ENCODE results near the gene KLF1.
"Not testable (repeated sequence)": the region's sequence is repeated elsewhere in the genome, so short reads cannot be mapped to it uniquely, and the experiment has no call there.

The KLF1 gene

DNA sequence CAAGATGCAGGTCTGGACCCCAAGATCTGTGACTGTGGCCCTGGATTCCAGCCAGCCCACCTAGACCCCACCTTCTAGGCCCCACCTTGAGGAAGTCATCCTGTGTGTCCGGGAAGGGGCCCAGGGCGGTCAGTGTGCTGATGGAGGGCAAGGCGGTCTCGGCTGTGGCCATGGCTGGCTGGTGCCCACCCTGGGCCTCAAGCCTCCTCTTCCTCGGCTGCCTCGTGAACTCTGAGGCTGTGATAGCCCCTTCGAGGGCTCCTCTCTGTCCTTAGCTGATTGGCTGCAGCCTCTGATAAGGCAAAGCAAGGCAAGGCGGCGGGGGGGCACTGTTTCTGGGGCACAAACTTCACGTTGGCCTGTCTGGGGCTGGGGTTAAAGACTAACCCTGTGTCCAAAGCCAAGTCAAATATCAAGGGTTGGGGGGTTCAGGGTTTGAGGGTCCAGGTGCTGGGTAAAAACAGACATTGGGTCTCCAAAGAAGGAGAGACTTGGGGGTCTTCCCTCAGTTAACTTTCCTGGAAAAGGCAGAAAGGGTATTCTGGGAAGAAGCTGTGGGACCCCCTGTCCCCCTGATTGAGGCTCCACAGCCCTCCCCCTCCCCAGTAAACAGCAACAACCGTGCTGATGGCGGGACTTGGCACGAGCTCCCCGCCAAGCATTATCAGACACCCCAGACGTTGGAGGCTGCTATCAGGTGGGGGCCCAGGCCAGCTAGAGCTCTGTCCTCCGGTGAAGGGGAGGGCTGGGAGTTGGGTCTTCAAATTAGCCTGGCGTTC, at the start of gene KLF1:
Gene KLF1 (minus strand): TSS at position 233 of the 779 bp plus-strand sequence. CDS start 61 bp downstream, at position 172.
- DNase-seq (ENCODE audit: low read depth in 1 of 2, low spot score in 1 of 2) = no peak

DNA sequence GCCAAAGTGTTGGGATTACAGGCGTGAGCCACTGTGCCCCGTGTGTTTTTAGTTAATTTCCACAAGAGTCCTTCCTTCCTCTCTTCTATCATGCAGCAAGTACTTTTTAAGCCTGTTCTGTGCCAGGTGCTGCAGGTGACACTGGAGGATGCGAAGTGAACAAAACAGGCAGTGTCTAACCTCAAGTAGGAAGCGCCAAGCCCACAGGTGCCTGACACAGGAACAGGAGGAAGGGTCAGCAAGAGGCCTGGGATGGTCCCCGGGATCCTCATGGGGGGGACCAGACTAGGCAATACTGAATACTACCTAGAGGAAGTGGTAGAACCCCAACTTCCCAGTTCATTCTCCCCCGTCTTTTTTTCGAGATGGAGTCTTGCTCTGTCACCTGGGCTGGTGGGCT, 49.6 kb upstream of the KLF1 start:
- no peak for DNase-seq (ENCODE audit: low read depth in 1 of 2, low spot score in 1 of 2)

DNA sequence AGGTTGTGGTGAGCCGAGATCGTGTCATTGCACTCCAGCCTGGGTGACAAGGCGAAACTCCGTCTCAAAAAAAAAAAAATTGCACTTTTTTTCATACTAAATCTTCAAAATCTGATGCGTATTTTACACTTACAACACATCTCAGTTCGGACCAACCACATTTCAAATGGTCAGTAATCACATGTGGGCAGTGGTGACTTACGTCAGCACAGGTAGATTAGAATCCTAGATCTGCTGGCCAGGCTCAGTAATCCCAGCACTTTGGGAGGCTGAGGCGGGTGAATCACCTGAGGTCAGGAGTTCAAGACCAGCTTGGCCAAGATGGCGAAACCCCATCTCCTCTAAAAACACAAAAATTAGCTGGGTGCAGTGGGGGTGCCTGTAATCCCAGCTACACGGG, 48.1 kb upstream of the KLF1 start:
- DNase-seq (ENCODE audit: low read depth in 1 of 2, low spot score in 1 of 2) = no peak

DNA sequence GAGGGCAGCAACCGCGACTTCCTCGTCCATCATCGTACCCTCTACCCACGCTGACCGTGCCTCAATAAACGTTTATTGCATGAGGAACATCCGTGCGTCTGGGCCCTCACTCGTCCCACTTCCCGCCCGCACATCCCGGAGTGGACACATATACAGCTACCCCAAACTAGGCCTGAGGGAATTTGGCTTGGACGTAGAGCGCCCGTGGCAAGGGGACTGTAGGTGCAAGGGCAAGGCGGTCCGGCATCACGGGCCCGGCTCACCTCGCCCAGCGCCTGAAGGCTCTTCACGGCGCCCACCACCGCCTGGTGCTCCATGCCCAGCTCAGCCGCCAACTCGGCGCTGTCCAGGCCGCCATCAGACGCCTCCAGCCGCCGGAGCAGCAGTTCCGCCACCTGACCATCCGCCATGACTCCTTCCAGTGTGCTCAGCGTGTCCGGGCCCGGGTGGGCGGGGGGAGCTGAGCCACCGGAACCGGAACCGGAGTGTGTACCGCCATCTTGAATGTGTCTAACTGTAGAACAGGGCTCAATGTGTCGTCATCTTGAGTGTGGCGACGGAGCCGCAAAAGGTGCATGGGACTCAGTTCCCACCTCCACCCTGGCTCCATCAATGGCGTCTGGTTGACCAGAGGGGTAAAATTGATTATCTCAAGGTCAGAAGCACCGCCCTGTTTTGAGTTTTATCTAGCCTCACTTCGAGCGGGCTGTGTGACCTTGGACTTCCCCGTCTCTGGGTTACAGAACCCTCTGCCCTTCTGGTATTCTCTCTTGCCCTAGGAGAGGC, 46.5 kb upstream of the KLF1 start, which contains the start of gene FARSA:
Gene FARSA (minus strand): TSS at position 425 of the 786 bp plus-strand sequence. CDS start 15 bp downstream, at position 410.
- DNase-seq (ENCODE audit: low read depth in 1 of 2, low spot score in 1 of 2) = peak; percentile 73 to 90

DNA sequence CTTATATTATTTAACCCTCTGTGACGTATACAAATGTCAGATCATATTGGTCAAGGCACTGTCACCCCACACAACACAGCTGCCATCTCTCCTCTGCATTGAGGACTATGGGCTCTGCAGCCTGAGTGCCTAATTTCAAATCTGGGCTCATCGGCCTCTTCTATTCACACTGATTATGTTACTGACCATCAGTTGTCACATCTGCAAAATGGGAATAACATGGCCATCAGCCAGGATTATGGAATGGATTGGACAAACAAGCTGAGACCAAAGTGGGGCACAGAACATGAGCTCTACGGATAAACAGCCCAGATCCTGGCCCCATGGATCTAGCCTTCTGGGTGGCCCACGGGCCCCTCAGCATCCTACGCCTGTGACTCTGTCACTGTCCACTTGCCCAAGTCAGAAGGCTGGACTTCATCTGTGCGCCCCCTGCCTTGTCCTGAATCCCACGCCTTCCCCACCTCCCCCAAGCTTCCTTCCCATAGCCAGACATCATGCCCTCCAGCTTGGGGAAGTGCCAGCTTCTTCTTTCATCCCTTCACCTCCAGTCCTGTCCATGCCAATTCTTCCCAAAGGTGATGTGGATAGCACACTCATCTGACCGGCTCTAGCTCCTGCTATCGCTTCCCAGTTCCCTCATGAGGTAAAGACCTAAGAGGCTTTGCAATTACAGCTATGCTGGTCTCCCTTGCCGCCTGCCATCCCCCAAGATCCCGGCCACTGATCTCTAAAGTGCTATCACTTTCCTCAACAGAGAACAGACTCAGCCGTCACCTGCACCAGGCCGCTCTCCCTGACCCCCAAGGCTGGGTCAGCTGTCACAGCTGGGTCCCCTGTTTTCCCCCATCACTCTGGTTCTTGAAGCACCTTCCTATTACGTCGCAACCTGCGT, 45.6 kb upstream of the KLF1 start:
- DNase-seq (ENCODE audit: low read depth in 1 of 2, low spot score in 1 of 2) = no peak

DNA sequence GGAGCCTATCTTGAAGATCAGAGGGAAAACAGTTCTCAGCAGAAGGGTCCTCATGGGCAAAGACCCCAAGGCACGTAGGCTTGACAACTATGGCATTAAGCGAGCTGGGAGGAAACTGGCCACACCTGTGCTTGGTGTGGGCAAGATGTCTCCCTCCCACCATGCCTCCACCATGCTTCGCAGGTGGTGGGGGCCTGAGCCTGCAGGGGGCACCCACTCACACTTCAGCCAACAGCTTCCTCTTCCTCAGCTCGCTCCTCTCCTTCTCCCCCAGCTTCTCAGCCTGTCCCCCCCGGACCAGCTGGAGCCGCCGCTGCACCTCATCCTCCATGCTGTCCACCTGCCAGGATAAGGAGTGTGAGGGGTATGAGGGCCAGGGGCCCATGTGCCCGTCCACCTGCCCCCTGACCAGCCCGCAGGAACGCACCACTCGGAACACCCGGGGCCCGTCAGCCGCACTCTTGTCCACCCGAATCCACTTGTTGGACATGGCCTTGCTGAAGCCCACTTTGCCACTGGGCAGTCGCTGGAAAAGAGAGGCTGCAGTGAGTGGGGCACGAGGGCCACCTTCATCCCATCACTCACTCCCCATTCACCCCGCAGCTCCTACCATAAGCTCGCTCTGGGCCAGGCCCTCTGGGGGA, 43.1 kb upstream of the KLF1 start:
- no peak for DNase-seq (ENCODE audit: low read depth in 1 of 2, low spot score in 1 of 2)

- no peak for DNase-seq (ENCODE audit: low read depth in 1 of 2, low spot score in 1 of 2)
Observed at GRCh38 chr19:12924621-12925310, 37.8 kb upstream of the KLF1 start.

GRCh38 chr19:12922959-12923358, 36.0 kb upstream of the KLF1 start:
- no peak for DNase-seq (ENCODE audit: low read depth in 1 of 2, low spot score in 1 of 2)

- no peak for DNase-seq (ENCODE audit: low read depth in 1 of 2, low spot score in 1 of 2)
Observed at GRCh38 chr19:12921047-12921446, 34.0 kb upstream of the KLF1 start.

GRCh38 chr19:12918253-12918652, 31.3 kb upstream of the KLF1 start:
- DNase-seq (ENCODE audit: low read depth in 1 of 2, low spot score in 1 of 2) = no peak

GRCh38 chr19:12915860-12916259, 28.9 kb upstream of the KLF1 start:
- not testable (repeated sequence) for DNase-seq (ENCODE audit: low read depth in 1 of 2, low spot score in 1 of 2)

GRCh38 chr19:12913851-12914690, 27.1 kb upstream of the KLF1 start:
- DNase-seq (ENCODE audit: low read depth in 1 of 2, low spot score in 1 of 2) = peak in 1 of 2 donors; percentile 39

GRCh38 chr19:12913011-12913561, 26.1 kb upstream of the KLF1 start:
- no peak for DNase-seq (ENCODE audit: low read depth in 1 of 2, low spot score in 1 of 2)

- no peak for DNase-seq (ENCODE audit: low read depth in 1 of 2, low spot score in 1 of 2)
Observed at GRCh38 chr19:12912571-12912970, 25.6 kb upstream of the KLF1 start.

- no peak for DNase-seq (ENCODE audit: low read depth in 1 of 2, low spot score in 1 of 2)
Observed at GRCh38 chr19:12907166-12907565, 20.2 kb upstream of the KLF1 start.

- no peak for DNase-seq (ENCODE audit: low read depth in 1 of 2, low spot score in 1 of 2)
Observed at GRCh38 chr19:12899891-12900518, 13.0 kb upstream of the KLF1 start.

DNA sequence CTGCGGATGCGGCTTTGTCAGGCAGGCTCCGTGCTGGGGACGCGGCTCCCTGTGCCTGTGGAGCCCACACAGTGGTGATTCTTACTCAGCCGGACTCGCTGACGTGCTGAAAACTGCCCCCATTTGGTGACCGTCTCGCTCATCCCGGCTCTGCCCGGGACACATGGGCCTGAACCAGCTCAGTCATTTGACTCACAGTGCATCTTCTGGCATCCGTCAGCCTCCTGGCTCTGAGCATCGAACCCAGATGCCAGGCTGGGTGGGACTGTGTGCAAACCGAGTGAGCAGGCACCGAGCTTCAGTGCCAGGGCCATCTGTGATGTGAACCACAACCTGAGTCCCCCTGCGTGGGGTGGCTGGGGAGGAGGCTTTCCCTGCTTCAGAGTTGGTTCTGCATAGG, 9.5 kb upstream of the KLF1 start:
- DNase-seq (ENCODE audit: low read depth in 1 of 2, low spot score in 1 of 2) = no peak

GRCh38 chr19:12893582-12893981, 6.6 kb upstream of the KLF1 start:
- DNase-seq (ENCODE audit: low read depth in 1 of 2, low spot score in 1 of 2) = no peak
